ENCODE measurements around the gene PYCARD.
"Not testable (repeated sequence)": the region's sequence is repeated elsewhere in the genome, so short reads cannot be mapped to it uniquely, and the experiment has no call there.

Gene PYCARD

DNA sequence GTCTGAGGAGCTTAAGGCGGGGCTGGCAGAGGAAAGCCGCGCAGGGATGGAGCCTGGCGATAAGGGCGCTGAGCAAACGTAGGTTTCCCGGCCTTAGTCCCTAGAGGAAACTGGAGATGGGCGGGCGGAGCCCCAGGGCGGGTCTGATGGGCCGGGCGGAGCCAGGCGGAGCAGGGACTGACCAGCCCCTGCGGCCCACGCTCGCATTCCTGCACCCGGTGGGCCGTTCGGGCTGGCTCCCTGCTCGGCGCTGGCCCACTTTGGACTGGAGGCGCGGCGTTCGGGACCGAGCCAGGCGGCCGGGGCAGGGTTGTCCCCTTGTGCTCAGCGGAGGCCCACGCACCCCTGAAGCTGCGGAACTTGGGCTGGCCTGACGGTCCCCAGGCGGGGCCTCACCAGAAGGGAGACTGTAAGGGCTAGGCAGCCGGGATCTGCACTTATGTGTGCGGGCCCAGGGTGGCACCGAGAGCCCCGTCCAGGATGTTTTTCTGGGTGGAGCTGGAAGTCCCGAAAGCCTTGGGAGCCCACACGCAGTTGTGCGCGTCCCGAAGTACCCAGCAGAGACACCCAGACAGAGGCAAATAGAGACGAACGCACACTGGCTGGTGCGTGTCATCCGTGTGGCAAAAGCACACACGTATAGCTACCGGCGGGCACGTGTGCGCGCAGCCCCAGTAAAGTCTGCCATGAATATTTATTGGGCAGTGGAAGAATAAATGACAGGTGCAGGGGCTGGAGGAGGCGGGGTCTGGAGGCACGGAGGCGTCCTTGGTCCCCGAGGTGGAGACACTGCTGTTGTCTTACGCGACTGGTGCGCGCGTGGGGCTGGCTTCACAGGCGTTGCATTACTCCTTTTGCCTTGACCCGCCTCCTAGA lies 13.0 kb upstream of the PYCARD start:
- peak; percentile 34 for DNase-seq (ENCODE audit: low spot score)

DNA sequence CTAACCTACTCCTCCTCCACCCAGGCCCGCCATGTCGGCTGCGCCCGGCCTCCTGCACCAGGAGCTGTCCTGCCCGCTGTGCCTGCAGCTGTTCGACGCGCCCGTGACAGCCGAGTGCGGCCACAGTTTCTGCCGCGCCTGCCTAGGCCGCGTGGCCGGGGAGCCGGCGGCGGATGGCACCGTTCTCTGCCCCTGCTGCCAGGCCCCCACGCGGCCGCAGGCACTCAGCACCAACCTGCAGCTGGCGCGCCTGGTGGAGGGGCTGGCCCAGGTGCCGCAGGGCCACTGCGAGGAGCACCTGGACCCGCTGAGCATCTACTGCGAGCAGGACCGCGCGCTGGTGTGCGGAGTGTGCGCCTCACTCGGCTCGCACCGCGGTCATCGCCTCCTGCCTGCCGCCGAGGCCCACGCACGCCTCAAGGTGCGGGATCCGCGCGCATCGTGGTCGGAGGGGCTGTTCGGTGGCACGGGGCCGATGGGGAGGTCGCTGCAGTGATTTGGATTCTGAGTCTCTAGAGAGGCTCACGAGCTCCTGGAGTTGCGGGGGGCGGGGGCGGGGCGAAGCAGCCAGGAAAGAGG lies 12.2 kb upstream of the PYCARD start:
- peak; percentile 36 for DNase-seq (ENCODE audit: low spot score)

DNA sequence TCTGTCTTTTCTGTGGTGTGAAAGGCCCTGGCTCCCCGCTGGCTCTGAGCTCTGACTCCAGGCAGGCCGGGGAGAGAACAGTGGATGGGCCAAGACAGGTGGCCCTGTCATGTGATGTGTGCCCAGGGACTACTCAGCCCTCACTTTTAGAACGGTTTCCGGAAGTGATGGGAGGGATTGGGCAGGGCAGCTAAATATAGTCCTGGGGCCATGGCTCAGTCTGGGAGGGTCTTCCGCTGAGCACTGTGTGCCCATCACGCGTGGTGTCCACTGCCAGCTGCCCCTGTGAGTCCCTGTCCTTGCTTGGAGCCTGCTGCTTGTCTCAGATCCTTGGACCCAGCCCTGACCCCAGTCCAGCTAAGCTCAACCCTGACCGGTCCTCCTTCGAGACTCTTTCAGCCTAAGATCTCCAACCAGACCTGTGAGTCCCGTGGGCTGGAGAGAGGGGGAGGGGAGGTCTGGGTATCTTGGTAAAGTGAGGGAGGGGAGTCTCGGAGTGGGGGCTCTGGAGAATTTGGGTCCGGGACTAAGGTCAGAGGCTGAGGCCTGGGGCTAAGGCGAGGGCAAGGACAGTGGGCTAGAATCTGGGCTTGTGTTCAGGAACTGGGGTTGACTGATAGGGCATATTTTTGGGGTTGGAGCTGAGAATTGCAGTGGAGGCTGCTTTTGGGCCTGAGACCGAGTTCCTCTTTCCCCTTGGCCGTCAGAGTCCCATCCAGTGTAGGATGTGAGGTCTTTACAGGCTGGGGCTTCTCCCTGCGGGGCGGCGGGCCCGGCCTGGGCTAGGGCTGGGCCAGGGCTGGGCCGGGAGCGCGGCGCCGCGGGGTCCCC lies 11.5 kb upstream of the PYCARD start, which contains the start of gene TRIM72:
Gene TRIM72, plus strand, starts transcription at position 243 of the 831 bp plus-strand sequence. CDS start 620 bp downstream, outside the sequence.
- no peak for DNase-seq (ENCODE audit: low spot score)

DNA sequence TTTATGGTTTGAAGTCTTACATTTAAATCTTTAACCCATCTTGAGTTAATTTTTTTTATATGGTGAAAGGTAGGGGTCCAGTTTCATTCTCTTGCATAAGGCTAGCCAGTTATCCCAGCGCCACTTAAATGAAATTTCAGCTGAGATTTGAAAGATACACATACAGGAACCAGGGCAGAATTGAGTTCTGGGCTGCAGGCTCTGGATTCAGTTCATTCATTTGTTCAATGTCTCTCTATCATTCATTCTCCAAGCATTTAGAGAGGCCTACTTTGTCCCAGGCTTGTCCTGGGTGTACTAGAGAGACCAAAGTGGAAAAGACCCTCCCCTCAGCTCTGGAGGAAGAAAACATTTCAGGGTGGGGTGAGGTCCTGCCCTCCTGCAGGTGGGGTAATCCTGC lies 10.8 kb upstream of the PYCARD start:
- no peak for DNase-seq (ENCODE audit: low spot score)

DNA sequence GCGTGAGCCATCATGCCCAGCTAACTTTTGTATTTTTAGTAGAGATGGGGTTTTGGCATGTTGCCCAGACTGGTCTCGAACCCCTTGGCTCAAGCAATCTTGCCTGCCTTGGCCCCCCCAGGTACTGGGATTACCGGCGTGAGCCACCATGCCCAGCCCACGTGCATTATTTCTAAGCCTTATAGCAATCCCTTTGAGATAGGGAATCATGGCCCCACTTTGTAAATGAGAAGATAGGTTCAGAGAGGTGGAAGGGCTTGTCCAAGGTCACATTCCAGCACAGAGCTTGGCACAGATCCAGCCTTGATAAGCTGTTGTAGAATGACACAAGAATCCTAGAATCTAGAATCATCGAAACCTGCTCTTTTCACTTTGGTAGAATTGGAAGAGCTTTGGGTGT lies 4.2 kb upstream of the PYCARD start:
- no peak for DNase-seq (ENCODE audit: low spot score)

DNA sequence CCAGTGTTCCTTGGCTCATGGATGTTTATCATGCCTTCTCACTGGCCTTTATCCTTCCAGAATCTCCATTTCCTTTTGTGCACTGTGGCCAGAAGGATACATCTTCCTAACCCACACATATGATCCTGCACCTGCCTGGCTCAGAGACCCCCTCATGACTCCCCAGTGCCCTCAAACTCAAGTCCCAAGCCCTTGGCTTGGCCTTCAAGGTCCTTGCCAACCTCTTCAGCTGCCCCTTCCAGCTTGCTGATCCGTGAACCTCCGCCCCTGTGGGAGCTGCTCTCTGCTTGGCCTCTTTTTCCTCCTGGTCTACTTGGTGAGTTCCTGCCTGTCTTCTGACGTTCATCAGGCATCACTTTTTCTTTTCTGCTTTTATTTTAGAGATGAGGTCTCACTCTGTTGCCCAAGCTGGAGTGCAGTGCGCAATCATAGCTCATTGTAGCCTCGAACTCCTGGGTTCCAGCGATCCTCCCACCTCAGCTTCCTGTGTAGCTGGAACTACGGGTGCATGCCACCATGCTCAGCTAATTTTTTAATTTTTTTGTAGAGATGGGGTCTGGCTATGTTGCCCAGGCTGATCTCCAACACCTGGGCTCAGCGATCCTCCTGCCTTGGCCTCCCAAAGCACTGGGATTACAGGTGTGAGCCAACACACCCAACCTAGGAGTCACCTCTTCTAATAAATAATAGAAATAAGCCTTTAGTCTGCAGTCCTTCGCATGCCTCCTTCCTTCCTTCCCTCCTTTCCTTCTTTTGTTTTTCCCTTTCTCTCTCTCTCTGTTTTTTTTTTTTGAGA lies 2.5 kb upstream of the PYCARD start:
- DNase-seq (ENCODE audit: low spot score) = no peak

DNA sequence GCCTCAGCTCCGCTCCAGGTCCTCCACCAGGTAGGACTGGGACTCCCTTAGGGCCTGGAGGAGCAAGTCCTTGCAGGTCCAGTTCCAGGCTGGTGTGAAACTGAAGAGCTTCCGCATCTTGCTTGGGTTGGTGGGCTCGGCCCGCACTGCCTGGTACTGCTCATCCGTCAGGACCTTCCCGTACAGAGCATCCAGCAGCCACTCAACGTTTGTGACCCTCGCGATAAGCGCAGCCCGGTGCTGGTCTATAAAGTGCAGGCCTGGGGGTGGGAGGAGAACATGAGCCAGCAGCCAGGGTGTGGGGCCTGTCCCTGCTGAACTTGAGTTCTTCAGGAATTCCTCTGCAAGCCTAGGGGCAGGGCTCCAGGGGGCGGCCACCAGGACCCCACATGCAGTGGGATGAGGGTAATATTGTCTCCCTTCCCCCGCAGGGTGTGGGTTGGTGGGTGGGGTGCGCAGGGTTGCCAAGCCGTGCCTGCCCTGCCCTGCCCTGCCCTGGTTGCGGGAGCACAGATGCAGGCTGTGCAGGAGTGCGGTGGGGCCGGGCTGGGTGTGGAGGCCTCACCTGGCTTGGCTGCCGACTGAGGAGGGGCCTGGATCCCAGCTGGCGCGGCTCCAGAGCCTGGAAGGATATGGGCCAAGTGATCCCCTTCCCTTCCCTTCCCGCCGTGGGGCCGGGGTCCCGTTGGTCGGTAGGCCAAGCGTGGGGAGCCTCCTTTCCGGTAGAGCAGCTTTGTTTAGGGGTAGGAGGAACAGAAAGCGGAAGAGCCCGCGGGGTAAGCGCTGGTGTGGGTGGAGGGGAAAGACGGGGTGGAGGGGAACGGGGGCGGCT lies 762 bp downstream of the PYCARD start:
- DNase-seq (ENCODE audit: low spot score) = peak; percentile 86

DNA sequence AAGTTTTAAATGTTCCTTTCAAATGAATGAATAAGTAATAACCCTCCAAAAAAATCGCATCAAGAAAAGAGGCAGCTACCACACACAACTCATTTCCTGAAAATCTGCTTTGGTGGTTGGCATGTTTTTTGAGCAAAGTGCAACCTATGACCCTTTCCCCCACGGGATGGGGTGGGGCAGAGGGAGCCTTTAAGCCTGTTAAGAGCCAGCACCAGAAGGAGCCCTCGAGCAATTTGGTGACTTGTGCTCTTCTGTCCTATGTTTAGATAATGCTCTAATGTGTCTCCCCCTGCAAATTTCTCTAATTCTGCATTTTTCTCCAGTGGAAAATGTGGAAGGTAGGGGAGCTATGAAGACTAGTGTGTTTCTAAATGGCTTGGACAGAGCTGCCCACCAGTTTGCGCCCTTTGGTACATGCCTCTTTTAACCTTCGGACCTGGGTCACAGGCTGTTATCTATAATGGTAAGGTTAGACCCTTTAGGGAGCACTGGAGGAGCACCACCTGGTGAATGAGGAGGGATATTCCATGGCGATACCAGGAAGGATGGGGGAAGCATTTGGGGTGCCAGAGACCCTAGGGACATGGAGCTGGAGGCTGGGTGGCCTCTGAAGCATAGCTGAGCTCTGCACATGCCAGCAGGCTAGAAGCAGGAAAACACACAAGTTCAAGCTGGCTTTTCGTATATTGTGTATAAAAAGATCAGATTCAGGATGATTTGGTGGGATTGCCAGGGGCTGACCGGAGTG lies 1.6 kb downstream of the PYCARD start:
- peak; percentile 49 for DNase-seq (ENCODE audit: low spot score)

DNA sequence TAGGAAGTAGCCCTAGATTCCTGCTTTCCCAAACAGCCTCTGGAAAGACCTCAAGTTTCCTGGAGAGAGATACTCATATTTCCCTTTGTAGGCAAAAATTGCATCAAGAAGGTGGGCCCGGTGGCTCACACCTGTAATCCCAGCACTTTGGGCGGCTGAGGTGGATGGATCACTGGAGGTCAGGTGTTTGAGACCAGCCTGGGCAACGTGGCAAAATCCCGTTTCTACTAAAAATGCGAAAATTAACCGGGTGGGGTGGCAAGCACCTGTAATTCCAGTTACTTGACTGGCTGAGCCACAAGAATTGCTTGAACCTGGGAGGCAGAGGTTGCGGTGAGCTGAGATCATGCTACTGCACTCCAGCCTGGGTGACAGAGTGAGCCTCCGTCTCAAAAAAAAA lies 2.4 kb downstream of the PYCARD start:
- DNase-seq (ENCODE audit: low spot score) = not testable (repeated sequence)

DNA sequence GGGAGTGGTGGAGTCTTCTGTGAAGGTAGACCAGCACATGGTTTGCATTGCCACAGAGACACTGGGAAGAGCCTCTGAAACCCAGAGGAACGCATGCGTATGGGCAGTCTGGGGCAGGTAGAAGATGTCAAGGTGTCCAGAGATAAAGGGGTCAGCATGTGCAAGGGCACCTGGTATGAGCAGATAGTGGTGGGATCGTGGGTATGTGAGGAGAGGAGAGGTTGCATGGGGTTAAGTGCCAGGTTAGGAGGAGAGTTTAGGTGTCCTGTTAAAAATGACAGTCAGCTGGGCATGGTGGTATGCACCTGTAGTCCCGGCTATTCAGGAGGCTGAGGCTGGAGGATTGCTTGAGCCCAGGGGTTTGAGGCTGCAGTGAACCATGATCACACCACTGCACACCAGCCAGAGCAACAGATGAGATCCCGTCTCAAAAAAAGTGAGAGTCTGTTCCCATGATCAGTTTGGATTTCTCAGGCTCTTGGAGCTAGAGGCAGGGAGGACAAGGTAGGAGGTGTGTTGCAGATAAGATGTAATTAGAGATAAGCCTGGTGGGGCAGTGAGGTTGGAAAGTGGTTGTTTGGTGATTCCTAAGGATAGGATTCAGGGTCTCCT lies 3.0 kb downstream of the PYCARD start:
- no peak for DNase-seq (ENCODE audit: low spot score)

DNA sequence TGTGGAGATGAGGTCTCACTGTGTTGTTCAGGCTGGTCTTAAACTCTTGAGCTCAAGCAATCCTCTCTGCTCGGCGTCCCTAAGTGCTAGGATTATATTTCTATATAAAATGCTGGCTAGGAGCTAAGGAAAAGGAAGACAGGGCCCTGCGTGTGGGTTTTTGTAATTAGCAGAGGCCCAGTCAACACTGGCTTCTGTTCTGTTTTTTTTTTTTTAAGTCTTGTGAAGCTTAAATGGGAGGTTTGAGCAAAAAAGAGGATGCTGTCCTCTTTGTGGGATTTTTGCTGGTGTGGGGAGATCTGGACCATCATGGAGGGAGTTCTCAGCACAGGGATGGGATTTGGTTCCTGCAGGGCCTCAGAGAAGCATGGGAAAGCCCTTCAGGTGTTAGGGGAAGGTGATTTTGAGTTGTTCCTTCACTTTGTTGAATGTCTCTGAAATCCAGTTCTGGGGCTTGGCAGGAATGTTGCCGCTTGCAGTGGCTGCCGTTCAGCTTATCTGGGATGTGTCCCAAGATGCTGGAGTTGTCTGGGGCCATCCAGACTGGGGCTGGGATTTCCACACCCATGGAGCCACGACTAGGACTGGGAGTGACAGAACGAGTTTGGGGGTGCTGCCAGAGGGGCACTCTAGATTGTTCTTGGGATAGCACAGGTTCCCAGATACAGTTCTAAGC lies 4.2 kb downstream of the PYCARD start:
- no peak for DNase-seq (ENCODE audit: low spot score)

DNA sequence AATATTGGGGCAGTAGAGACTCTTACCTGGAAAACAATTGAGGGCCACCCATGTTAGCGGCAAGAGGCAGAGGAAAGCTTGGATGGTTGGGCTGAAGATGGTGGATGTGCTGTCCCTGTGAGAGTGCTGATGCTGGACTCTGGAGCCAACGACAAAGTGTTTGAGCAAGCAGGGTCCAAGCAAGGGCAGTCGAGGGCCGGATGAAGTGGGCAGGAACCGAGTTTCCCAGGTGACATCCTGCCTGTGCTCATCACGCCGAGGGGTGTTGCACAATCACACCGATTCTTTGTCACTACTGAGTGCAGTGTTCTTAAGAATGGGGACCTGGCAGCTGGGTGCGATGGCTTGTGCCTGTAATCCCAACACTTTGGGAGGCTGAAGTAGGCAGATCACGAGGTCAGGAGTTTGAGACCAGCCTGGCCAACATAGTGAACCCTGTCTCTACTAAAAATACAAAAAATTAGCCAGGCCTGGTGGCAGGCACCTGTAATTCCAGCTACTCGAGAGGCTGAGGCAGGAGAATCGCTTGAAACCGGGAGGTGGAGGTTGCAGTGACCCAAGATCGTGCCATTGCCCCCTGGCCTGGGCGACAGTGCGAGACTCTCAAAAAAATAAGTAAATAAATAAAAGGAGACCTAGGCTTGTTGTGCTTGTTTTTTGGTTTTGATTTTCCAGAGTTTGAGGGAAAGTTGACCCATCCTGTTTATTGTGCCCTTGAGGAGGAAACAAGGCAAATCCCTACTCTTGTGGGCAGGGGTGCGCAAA lies 6.1 kb downstream of the PYCARD start:
- DNase-seq (ENCODE audit: low spot score) = no peak

DNA sequence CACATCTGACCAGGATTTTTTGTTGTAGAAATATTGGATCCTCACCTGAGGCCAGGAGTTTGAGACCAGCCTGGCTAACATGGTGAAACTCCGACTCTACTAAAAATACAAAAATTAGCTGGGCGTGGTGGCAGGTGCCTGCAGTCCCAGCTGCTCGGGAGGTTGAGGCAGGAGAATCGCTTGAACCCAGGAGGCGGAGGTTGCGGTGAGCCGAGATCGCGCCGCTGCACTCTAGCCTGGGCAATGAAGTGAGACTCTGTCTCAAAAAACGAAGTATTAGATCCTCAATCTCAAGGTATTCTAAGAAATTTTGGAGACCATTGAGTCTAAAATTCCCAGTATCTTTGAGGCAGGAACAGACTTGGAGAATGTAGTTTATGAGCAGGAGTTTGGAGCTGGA lies 6.7 kb downstream of the PYCARD start:
- DNase-seq (ENCODE audit: low spot score) = not testable (repeated sequence)

DNA sequence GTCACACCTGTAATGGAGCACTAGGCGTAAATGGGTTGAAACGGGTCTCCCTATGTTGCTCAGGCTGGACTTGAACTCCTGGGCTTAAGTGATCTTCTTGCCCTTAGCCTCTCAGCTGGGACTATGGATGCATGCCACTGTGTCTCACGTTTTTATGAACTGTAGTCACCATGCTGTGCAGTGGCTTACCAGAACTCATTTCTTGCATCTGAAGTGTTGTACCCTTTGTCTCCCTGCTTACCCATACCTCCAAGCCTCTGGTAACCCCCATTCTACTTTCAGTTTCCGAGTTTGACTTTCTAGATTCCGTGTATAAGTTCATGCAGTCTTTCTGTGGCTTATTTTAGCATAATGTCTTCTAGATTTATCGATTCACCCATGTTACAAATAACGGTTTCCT lies 7.7 kb downstream of the PYCARD start:
- DNase-seq (ENCODE audit: low spot score) = no peak

DNA sequence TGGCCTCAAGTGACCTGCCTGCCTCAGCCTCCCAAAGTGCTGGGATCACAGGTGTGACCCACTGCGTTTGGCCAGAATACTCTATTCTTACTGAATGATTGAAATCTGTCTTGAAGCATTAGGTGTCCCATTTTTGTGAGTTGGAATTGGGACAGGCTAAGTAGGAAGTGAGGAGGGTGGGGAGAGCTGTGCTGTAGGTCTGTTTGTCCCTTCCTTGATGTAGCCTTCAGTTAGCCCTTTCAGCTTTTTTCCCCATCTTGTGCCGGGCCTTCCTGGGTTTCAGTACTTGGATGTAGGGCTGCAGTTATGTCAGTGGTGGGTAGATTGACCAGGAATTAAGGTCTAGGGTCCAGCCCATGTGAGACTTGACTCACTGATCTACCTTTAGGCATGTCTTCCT lies 8.7 kb downstream of the PYCARD start:
- DNase-seq (ENCODE audit: low spot score) = no peak

DNA sequence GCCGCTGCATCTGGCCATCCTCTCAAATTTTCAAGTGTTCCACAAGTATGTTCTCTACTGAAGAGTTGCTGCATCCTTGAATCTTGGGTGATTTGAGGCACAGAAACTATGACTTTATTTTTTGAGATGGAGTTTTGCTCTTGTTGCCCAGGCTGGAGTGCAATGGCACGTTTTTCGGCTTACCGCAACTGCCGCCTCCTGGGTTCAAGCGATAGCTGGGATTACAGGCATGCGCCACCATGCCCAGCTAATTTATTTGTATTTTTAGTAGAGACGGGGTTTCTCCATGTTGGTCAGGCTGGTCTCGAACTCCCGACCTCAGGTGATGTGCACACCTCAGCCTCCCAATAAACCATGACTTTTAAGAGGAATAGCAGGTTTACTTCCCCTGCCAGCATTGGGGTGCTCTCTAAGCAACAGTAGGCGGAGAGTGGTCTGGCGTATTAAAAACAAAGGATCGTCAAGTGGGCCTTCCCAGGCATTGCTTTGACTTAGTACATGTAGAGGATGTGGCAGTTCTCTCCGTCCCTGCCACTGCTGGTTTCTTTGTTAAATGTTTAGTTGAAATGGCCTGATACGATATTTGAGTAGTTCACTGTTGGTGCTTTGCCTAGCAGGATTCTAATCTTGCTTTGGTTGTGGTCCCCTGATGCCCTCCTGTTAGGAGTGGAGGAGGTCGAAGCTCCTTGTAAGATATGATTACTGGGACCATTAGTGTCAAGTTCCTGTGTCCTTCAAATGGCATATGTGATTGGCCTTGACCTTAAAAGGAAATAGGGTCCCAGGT lies 9.5 kb downstream of the PYCARD start:
- no peak for DNase-seq (ENCODE audit: low spot score)

DNA sequence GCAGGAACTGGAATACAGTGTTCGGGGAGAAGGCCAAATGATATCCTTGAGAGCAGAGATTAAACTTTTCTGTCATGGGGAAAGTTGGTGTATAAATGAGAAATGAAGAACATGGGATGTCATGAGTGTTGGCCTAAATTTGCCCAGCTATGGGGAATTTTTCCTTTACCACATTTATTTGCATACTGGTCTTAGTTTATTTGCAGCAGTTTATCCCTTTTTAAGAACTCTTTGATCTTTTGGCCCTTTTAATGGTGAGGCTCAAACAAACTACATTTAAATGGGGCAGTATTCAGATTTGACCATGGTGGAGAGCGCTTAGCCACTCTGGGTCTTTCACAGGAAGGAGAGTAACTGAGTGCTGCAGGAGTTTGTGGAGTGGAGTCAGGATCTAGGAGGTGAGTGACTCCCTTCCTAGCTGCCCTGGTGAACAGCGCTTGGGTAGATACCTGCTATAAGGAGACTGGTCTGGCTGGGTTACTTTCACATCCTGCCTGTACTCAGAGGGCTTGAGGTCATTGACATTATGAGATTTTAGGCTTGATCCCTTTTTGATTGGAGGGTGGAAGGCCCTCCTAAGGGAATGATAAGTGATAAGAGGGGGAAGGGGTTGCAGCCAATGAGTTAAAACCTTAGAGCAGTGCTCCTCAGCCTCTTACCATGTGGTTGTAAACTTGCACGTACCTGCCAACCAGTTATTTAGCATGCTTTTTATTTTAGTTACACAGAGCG lies 10.7 kb downstream of the PYCARD start:
- DNase-seq (ENCODE audit: low spot score) = no peak

Measured in germinal center (tissue), 1 donor.